Mesendoderm (in vitro differentiated cells): Measurements from ENCODE around the gene DIAPH3.

ENCODE experiments used
- DNase-seq: peaks from one replicate; pipeline ENCODE4 v3.0.0; 2013
- H2AK5ac ChIP-seq: 2 replicates; pipeline ENCODE4 v1.6.1; 2013; ENCODE audit warnings: low read length, inconsistent platforms
- H2BK120ac ChIP-seq: 2 replicates; pipeline ENCODE4 v1.6.1; 2013; ENCODE audit warnings: low read depth, mild to moderate bottlenecking, low read length, moderate library complexity, mixed read lengths
- H2BK15ac ChIP-seq: replicated peaks from 2 replicates; pipeline ENCODE4 v1.6.1; 2013; ENCODE audit warnings: low read depth, mild to moderate bottlenecking, moderate library complexity
- H2BK5ac ChIP-seq: 2 replicates; pipeline ENCODE4 v1.6.1; 2013; ENCODE audit warnings: low read length, inconsistent platforms
- H3K18ac ChIP-seq: 2 replicates; pipeline ENCODE4 v1.6.1; 2013; ENCODE audit warnings: mild to moderate bottlenecking, low read length, mixed read lengths
- H3K23ac ChIP-seq: one replicate; pipeline ENCODE4 v1.6.1; 2013; ENCODE audit warnings: low read length
- H3K27ac ChIP-seq: 2 replicates; pipeline ENCODE4 v1.5.1; 2013; ENCODE audit warnings: low read depth, mild to moderate bottlenecking, inconsistent platforms, low read length, moderate library complexity
- H3K27me3 ChIP-seq: 2 replicates; pipeline ENCODE4 v1.6.1; 2013; ENCODE audit warnings: low read length, control low read depth, mild to moderate bottlenecking, inconsistent platforms; ENCODE audit not compliant: insufficient read depth, poor library complexity
- H3K36me3 ChIP-seq: 2 replicates; pipeline ENCODE4 v1.6.1; 2013; ENCODE audit warnings: low read length, inconsistent platforms; ENCODE audit not compliant: control insufficient read depth, insufficient read depth
- H3K4ac ChIP-seq: one replicate; pipeline ENCODE4 v1.6.1; 2013; ENCODE audit warnings: low read depth, mild to moderate bottlenecking, low read length, moderate library complexity
- H3K4me1 ChIP-seq: 2 replicates; pipeline ENCODE4 v1.6.1; 2013; ENCODE audit warnings: low read depth, low read length, inconsistent platforms; ENCODE audit not compliant: control insufficient read depth
- H3K4me2 ChIP-seq: 2 replicates; pipeline ENCODE4 v1.6.1; 2013; ENCODE audit warnings: low read length
- H3K4me3 ChIP-seq: 2 replicates; pipeline ENCODE4 v1.5.1; 2013; ENCODE audit warnings: mild to moderate bottlenecking, low read length
- H3K56ac ChIP-seq: one replicate; pipeline ENCODE4 v1.6.1; 2013; ENCODE audit warnings: low read length
- H3K79me1 ChIP-seq: 2 replicates; pipeline ENCODE4 v1.6.1; 2013; ENCODE audit warnings: low read length, inconsistent platforms
- H3K79me2 ChIP-seq: 2 replicates; pipeline ENCODE4 v1.6.1; 2013; ENCODE audit warnings: mild to moderate bottlenecking, low read length; ENCODE audit not compliant: control insufficient read depth, insufficient read depth
- H3K9ac ChIP-seq: 2 replicates; pipeline ENCODE4 v1.6.1; 2013; ENCODE audit warnings: low read length, inconsistent platforms
- H4K5ac ChIP-seq: one replicate; pipeline ENCODE4 v1.6.1; 2013; ENCODE audit warnings: low read length
- H4K8ac ChIP-seq: one replicate; pipeline ENCODE4 v1.6.1; 2013; ENCODE audit warnings: low read depth, mild to moderate bottlenecking, control low read depth, low read length, moderate library complexity
- WGBS: extraction: QIAGEN DNeasy Blood & Tissue Kit; methylation state at CpG from one replicate; pipeline ENCODE4 v1.1.7; 2013; ENCODE audit warnings: low lambda C conversion rate, missing lambda C conversion rate; ENCODE audit not compliant: insufficient coverage; ENCODE audit errors: extremely low coverage; 5-methylcytosine and 5-hydroxymethylcytosine counted together

Gene DIAPH3

DNA sequence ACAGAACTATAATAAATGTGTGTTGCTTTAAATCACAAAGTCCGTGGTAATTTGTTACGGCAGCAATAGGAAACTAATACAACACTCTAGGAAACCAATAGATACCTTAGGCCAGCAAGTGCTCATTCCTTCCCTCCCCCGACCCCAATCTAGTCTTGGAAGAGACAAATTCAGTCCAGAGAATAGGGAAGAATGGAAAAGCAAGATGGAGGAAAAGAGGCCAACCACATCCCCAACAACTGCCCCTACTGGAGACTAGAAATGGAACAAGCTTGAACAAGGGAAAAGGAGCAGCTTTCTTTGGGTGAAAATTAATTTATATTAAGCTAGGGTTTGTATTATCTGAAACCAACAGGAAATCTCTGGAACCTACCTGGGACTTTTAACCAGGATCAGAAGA is 54.4 kb downstream of the DIAPH3 start:
- Histone ChIP-seq H2AK5ac (no peak overlapping the region), H3K4me2 (no peak overlapping the region), H3K4me3 (no peak overlapping the region), H3K4ac (no peak overlapping the region), H4K8ac (no peak overlapping the region), H3K4me1 (no peaks in the 10 kb centered on the region), H3K79me1 (peaks cover 1% of the 10 kb centered on the region), H3K56ac (no peak overlapping the region), H3K36me3 (peaks cover 4% of the 10 kb centered on the region), H2BK120ac (no peak overlapping the region), H3K79me2 (no peaks in the 10 kb centered on the region), H2BK15ac (no peak overlapping the region), H3K27me3 (no peaks in the 10 kb centered on the region), H3K23ac (no peak overlapping the region), H3K18ac (no peak overlapping the region), H2BK5ac (no peak overlapping the region), H4K5ac (no peak overlapping the region), H3K9ac (no peak overlapping the region), H3K27ac (no peak overlapping the region)
- no peak for DNase-seq
- no CpG with 5 or more reads among the region's 3 CpGs for WGBS

- Histone ChIP-seq H3K79me1 (peaks cover 1% of the 10 kb centered on the region), H3K18ac (no peak overlapping the region), H3K4me2 (no peak overlapping the region), H3K4ac (no peak overlapping the region), H3K4me3 (no peak overlapping the region), H2BK5ac (no peak overlapping the region), H2AK5ac (no peak overlapping the region), H3K27ac (no peak overlapping the region), H3K9ac (no peak overlapping the region), H3K4me1 (no peaks in the 10 kb centered on the region), H2BK120ac (no peak overlapping the region), H3K27me3 (no peaks in the 10 kb centered on the region), H3K23ac (no peak overlapping the region), H4K8ac (no peak overlapping the region), H4K5ac (no peak overlapping the region), H2BK15ac (no peak overlapping the region), H3K56ac (no peak overlapping the region), H3K36me3 (peaks cover 4% of the 10 kb centered on the region), H3K79me2 (no peaks in the 10 kb centered on the region)
- no peak for DNase-seq
- no CpG with 5 or more reads among the region's 2 CpGs for WGBS
Observed at GRCh38 chr13:60108589-60108988, 55.1 kb downstream of the DIAPH3 start.

GRCh38 chr13:60099631-60100420 is 63.9 kb downstream of the DIAPH3 start:
- H2BK5ac ChIP-seq = no peak overlapping the region
- H3K36me3 ChIP-seq = no peaks in the 10 kb centered on the region
- DNase-seq = no peak
- no peak overlapping the region for H2BK120ac ChIP-seq
- WGBS = no CpG with 5 or more reads among the region's 4 CpGs
- H3K4ac ChIP-seq = no peak overlapping the region
- no peaks in the 10 kb centered on the region for H3K27me3 ChIP-seq
- no peak overlapping the region for H3K23ac ChIP-seq
- H3K79me1 ChIP-seq = peaks cover 10% of the 10 kb centered on the region
- H3K4me3 ChIP-seq = no peak overlapping the region
- peaks cover 16% of the 10 kb centered on the region for H3K79me2 ChIP-seq
- H3K9ac ChIP-seq = no peak overlapping the region
- no peak overlapping the region for H2AK5ac ChIP-seq
- H4K8ac ChIP-seq = no peak overlapping the region
- H2BK15ac ChIP-seq = no peak overlapping the region
- H3K27ac ChIP-seq = no peak overlapping the region
- H4K5ac ChIP-seq = no peak overlapping the region
- no peak overlapping the region for H3K4me2 ChIP-seq
- no peak overlapping the region for H3K56ac ChIP-seq
- no peaks in the 10 kb centered on the region for H3K4me1 ChIP-seq
- no peak overlapping the region for H3K18ac ChIP-seq

GRCh38 chr13:60095300-60095699 is 68.4 kb downstream of the DIAPH3 start:
- Histone ChIP-seq H2AK5ac (no peak overlapping the region), H3K27ac (no peak overlapping the region), H3K79me1 (peaks cover 7% of the 10 kb centered on the region), H3K56ac (no peak overlapping the region), H2BK15ac (no peak overlapping the region), H4K8ac (no peak overlapping the region), H3K23ac (no peak overlapping the region), H4K5ac (no peak overlapping the region), H2BK120ac (no peak overlapping the region), H3K4ac (no peak overlapping the region), H3K4me1 (no peaks in the 10 kb centered on the region), H2BK5ac (no peak overlapping the region), H3K4me2 (no peak overlapping the region), H3K18ac (no peak overlapping the region), H3K79me2 (peaks cover 5% of the 10 kb centered on the region), H3K4me3 (no peak overlapping the region), H3K27me3 (no peaks in the 10 kb centered on the region), H3K36me3 (no peaks in the 10 kb centered on the region), H3K9ac (no peak overlapping the region)
- WGBS = no CpG with 5 or more reads among the region's 2 CpGs
- DNase-seq = peak; percentile 12

- Histone ChIP-seq H3K79me2 (peaks cover 5% of the 10 kb centered on the region), H3K4me1 (no peaks in the 10 kb centered on the region), H2BK15ac (no peak overlapping the region), H3K56ac (no peak overlapping the region), H2AK5ac (no peak overlapping the region), H3K27ac (no peak overlapping the region), H3K4me2 (no peak overlapping the region), H3K9ac (no peak overlapping the region), H2BK5ac (no peak overlapping the region), H2BK120ac (no peak overlapping the region), H3K18ac (no peak overlapping the region), H3K79me1 (peaks cover 7% of the 10 kb centered on the region), H3K27me3 (no peaks in the 10 kb centered on the region), H3K4ac (no peak overlapping the region), H4K8ac (no peak overlapping the region), H4K5ac (no peak overlapping the region), H3K23ac (no peak overlapping the region), H3K4me3 (no peak overlapping the region), H3K36me3 (no peaks in the 10 kb centered on the region)
- WGBS = no CpG with 5 or more reads among the region's 8 CpGs
- no peak for DNase-seq
Observed at GRCh38 chr13:60094385-60095088, 69.2 kb downstream of the DIAPH3 start.
